ENCODE results near the gene FBF1. TPM values are rescaled to one million over a fixed set of nuclear protein-coding genes. Genes with fewer than 3 reads are reported as not detected.

FBF1 gene
- total and polyA plus RNA-seq, 2 of the 8 experiments (the other 6 are each of a cell fraction or from before 2014, with no cell fraction given), result 8.1 to 13.1 TPM

DNA sequence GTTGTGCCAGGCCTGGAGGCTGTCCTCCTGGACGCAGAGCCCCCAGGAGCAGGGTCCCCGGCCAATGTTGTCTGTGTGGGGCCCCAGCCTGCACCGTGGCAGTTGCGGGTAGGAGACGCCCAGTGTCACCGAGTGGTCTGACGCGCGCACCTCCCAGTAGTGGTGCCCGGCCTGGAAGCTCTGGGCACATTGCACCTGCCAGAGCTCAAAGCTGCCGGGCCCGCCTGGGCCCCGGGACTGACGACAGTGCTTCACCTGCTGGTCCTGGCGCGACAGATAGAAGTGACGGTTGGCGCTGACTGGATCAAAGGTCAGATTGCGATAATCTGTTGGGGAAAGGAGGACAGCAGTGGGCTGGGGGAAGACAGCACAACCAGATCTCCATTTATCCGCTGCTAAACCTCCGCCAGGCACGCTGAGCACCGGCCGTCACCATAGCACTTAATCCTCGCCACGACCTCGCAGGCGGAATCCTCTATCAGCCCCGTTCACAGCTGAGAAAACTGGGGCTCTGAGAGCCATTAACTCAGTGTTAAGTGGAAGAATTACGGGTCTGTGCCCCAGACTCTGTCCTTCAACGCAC, 49.7 kb downstream of the FBF1 start:
- Histone ChIP-seq H3K4ac (replicated peaks; ENCODE audit: insufficient read length, low read depth, low read length) (no peak overlapping the region), H3K36me3 (ENCODE audit: control insufficient read depth in 2 of 4, insufficient read depth in 4 of 4, low read length in 3 of 4) (peaks cover 2 to 18% (median 11%) of the 10 kb centered on the region in 4 experiments; a peak in 6 of 8 replicates), H2BK5ac (ENCODE audit: low read depth, low read length) (no peak overlapping the region), H2BK15ac (ENCODE audit: low read length) (no peak overlapping the region), H4K91ac (replicated peaks; ENCODE audit: insufficient read length, low read length) (no peak overlapping the region), H3K23ac (ENCODE audit: insufficient read length) (no peak overlapping the region), H3K79me2 (ENCODE audit: control insufficient read depth in 1 of 2, insufficient read depth in 2 of 2, low read length in 2 of 2) (peaks cover 0 to 15% of the 10 kb centered on the region in 2 experiments; a peak in 1 of 4 replicates), H2BK120ac (replicated peaks; ENCODE audit: low read depth, low read length) (no peak overlapping the region), H3K56ac (replicated peaks; ENCODE audit: insufficient read length, low read depth, low read length) (no peak overlapping the region), H3K27me3 (replicated peaks in 1 of 4; ENCODE audit: control insufficient read depth in 3 of 4, extremely low read depth in 1 of 4, insufficient read depth in 3 of 4, low read length in 3 of 4) (no peaks in the 10 kb centered on the region), H4K5ac (ENCODE audit: insufficient read length, low read depth, low read length) (no peak overlapping the region), H3K9ac (replicated peaks in 1 of 4; ENCODE audit: extremely low read depth in 1 of 4, low read depth in 3 of 4, low read length in 3 of 4) (no peak overlapping the region), H2AK5ac (ENCODE audit: low read depth, low read length) (no peak overlapping the region; the same call in 1 of the 2 replicates), H3K4me1 (replicated peaks in 1 of 4; ENCODE audit: control insufficient read depth in 3 of 4, insufficient read depth in 4 of 4, low read length in 3 of 4) (peaks cover 4 to 18% (median 9%) of the 10 kb centered on the region in 4 experiments), H2AFZ (ENCODE audit: low read length) (no peak overlapping the region), H2BK20ac (ENCODE audit: low read length) (no peak overlapping the region), H3K23me2 (ENCODE audit: low read depth, low read length) (peaks cover 6% of the 10 kb centered on the region), H4K8ac (ENCODE audit: extremely low read depth, insufficient read depth, low read length) (no peak overlapping the region), H3K79me1 (ENCODE audit: low read depth, low read length) (peaks cover 3% of the 10 kb centered on the region; the same call in 1 of the 2 replicates), H3K4me2 (ENCODE audit: insufficient read depth in 1 of 2, low read depth in 2 of 2, low read length in 2 of 2) (no peak overlapping the region), H3K14ac (ENCODE audit: insufficient read length) (no peak overlapping the region), H4K20me1 (replicated peaks in 1 of 2; ENCODE audit: control insufficient read depth in 1 of 2, insufficient read depth in 2 of 2, low read length in 2 of 2) (peaks cover 0 to 9% of the 10 kb centered on the region in 2 experiments), H2BK12ac (ENCODE audit: low read depth, low read length) (no peak overlapping the region), H3K4me3 (ENCODE audit: extremely low read depth in 1 of 4, insufficient read depth in 2 of 4, low read depth in 3 of 4, low read length in 4 of 4) (no peak overlapping the region), H3K9me3 (ENCODE audit: insufficient read depth in 2 of 2, low read depth in 1 of 2, low read length in 1 of 2) (no peaks in the 10 kb centered on the region), H3K27ac (ENCODE audit: low read depth, low read length) (no peak overlapping the region), H3K18ac (ENCODE audit: extremely low read depth, low read length) (no peak overlapping the region)
- CTCF ChIA-PET (ENCODE audit: partially characterized antibody), result interaction anchor here (0.6 to 51.3 kb wide), 7 partner anchors 12 to 118 kb away, joined by 3 to 885 read pairs (median 4); partner anchors contain the start of genes CDK3 and TRIM47
- FAIRE-seq (no peak), DNase-seq (ENCODE audit: low read depth in 1 of 2, low spot score in 2 of 2) (no peak)
- TF ChIP-seq EGR1 (IDR thresholded peaks at IDR 0.05; ENCODE audit: borderline replicate concordance, low read depth, low read length) (no peak), EZH2 (IDR thresholded peaks at IDR 0.05; ENCODE audit: low read depth, low read length, severe bottlenecking) (no peak), PHF8 (conservative IDR thresholded peaks at IDR 0.05; ENCODE audit: low read depth, low read length) (no peak), SIX5 (IDR thresholded peaks at IDR 0.05; ENCODE audit: low read depth, low read length) (no peak)
- WGBS, 2 experiments (ENCODE audit: extremely low coverage in 1 of 2, insufficient coverage in 1 of 2, insufficient read length in 1 of 2, insufficient replicate concordance in 2 of 2, low coverage in 1 of 2, low lambda C conversion rate in 2 of 2, missing lambda C conversion rate in 1 of 2), result 93% methylated on average over 27 of the region's 31 CpGs; no CpG with 5 or more reads in 1 of the 2 experiments
- POLR2A ChIA-PET (ENCODE audit: partially characterized antibody), result interaction anchor here (1.0 to 12.1 kb wide), 4 partner anchors 13 to 111 kb away, joined by 3 to 143 read pairs (median 3); partner anchors contain the start of genes CDK3 and TRIM47
